Measurements from ENCODE around the gene LCAT.

Gene LCAT

DNA sequence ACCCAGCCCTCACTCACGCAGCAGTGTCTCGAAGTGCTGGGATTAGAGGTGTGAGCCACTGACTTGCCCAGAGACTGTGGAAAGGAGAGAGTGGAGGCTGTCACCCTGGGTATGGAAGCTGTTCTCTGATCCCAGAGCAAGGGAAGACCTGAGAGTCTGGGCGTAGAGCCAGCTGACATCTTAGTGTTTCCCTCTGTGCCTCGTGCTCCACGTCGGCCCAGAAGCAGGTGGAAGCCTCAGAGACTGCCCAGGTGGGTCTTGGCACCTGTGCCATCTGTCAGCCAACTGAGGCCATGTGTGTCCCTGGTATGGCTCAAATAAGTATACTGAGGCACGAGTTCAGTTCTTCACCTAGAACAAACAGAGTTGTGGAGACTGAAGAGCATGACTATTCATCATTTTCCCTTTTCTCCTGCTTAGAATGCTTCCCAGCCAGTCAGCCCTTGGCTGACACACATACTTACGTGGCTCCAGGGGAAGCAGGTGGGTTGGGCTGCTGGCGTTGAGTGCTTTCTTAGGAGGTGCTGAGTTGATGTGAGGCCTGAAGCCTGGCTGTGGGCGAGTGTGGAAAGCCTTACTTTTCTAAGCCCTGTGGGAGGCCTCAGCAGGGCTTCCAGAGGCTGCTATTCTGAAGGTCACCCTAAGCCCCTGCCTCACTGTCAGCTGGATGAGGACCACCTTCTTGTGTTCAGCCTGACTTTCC lies 20.4 kb downstream of the LCAT start:
- Histone ChIP-seq H3K36me3 (ENCODE audit: control insufficient read depth, insufficient read depth, low read length) (peaks cover 22% of the 10 kb centered on the region), H3K4me3 (replicated peaks; ENCODE audit: low read depth, low read length) (no peak overlapping the region), H3K27me3 (replicated peaks; ENCODE audit: control insufficient read depth, insufficient read depth, low read length) (no peaks in the 10 kb centered on the region)
- DNase-seq (ENCODE audit: extremely low read depth, insufficient read length) = no peak
- TF ChIP-seq, protein P1, sequence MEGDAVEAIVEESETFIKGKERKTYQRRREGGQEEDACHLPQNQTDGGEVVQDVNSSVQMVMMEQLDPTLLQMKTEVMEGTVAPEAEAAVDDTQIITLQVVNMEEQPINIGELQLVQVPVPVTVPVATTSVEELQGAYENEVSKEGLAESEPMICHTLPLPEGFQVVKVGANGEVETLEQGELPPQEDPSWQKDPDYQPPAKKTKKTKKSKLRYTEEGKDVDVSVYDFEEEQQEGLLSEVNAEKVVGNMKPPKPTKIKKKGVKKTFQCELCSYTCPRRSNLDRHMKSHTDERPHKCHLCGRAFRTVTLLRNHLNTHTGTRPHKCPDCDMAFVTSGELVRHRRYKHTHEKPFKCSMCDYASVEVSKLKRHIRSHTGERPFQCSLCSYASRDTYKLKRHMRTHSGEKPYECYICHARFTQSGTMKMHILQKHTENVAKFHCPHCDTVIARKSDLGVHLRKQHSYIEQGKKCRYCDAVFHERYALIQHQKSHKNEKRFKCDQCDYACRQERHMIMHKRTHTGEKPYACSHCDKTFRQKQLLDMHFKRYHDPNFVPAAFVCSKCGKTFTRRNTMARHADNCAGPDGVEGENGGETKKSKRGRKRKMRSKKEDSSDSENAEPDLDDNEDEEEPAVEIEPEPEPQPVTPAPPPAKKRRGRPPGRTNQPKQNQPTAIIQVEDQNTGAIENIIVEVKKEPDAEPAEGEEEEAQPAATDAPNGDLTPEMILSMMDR (IDR thresholded peaks at IDR 0.05; ENCODE audit: insufficient read depth, low read length, poor library complexity, severe bottlenecking) = no peak

DNA sequence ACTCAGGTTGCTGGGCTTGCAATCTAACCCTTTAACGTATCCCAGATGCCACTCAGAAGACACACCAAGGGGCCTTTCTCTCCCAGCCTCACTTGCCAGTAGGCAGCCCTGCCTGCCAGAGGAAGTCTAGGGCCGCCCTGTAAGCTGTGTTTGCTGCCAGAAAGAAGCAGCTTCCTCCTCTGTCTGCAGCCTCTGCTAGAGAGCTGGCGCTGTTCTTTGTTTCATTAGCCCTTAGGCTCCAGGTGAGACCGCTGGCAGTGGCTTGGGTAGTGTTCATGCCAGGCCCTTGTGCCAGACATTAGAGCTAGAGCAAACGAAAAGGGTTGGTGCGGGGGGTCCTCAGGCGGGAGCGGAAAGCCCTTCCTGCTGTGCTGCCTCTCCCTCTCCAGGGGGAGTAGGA lies 21.2 kb downstream of the LCAT start:
- DNase-seq (ENCODE audit: extremely low read depth, insufficient read length) = no peak
- TF ChIP-seq, protein P1 (IDR thresholded peaks at IDR 0.05; ENCODE audit: insufficient read depth, low read length, poor library complexity, severe bottlenecking) = no peak
- H3K4me3 ChIP-seq (replicated peaks; ENCODE audit: low read depth, low read length) = no peak overlapping the region
- peaks cover 17% of the 10 kb centered on the region for H3K36me3 ChIP-seq (ENCODE audit: control insufficient read depth, insufficient read depth, low read length)
- no peaks in the 10 kb centered on the region for H3K27me3 ChIP-seq (replicated peaks; ENCODE audit: control insufficient read depth, insufficient read depth, low read length)

DNA sequence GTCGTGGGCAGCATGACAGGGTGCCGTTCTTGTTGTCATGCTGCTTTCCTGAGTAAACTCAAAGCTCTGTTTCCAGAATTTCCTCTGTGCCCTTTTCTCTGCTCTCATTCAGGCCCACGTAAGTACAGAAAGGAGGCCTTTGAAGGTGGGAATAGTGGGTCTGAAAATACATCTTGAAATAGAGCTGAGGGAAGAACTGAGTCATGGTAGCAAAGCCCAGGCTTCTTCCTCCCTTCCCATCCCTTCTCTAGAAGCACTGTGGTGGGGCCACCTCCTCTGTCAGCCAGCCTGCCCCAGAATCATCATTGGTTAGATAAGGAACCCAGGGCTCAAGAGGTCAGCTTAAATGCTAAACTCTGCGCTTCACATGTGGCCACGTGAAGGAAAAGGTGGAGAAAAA lies 21.7 kb downstream of the LCAT start:
- TF ChIP-seq, protein P1 (IDR thresholded peaks at IDR 0.05; ENCODE audit: insufficient read depth, low read length, poor library complexity, severe bottlenecking) = no peak
- Histone ChIP-seq H3K27me3 (replicated peaks; ENCODE audit: control insufficient read depth, insufficient read depth, low read length) (no peaks in the 10 kb centered on the region), H3K4me3 (replicated peaks; ENCODE audit: low read depth, low read length) (no peak overlapping the region), H3K36me3 (ENCODE audit: control insufficient read depth, insufficient read depth, low read length) (peaks cover 13% of the 10 kb centered on the region)
- DNase-seq (ENCODE audit: extremely low read depth, insufficient read length) = no peak

DNA sequence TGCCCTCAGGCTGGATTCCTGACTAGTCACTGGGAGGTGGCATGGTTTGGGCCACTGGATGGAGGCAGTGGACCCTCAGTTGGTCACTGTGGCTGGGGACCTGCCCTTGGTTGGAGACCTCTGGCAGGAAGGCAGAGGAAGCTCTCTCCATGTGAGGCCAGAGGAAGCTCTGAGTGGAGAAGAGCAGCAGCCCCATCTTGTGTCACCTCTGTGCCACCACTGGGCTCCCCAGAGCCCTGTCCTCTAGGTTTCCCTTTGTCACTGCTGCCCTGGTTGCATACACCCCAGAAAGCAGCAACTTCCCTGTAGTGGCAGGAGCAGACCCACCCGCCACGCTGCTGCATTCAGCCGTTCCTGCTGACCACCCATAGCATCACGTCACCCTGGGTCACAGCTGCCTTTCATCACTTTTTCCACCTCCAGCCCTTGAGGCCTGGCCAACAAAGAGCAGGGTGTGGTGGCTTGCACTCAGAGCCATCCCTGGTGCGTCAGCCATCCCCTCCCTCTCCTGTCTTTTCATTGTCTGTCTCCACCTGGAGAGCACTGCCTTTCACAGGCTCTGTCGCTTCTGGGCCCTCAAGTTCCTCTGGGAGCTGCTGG lies 24.2 kb downstream of the LCAT start:
- no peak overlapping the region for H3K4me3 ChIP-seq (replicated peaks; ENCODE audit: low read depth, low read length)
- peaks cover 21% of the 10 kb centered on the region for H3K36me3 ChIP-seq (ENCODE audit: control insufficient read depth, insufficient read depth, low read length)
- no peak for DNase-seq (ENCODE audit: extremely low read depth, insufficient read length)
- H3K27me3 ChIP-seq (replicated peaks; ENCODE audit: control insufficient read depth, insufficient read depth, low read length) = no peaks in the 10 kb centered on the region
- TF ChIP-seq, protein P1 (IDR thresholded peaks at IDR 0.05; ENCODE audit: insufficient read depth, low read length, poor library complexity, severe bottlenecking) = no peak

DNA sequence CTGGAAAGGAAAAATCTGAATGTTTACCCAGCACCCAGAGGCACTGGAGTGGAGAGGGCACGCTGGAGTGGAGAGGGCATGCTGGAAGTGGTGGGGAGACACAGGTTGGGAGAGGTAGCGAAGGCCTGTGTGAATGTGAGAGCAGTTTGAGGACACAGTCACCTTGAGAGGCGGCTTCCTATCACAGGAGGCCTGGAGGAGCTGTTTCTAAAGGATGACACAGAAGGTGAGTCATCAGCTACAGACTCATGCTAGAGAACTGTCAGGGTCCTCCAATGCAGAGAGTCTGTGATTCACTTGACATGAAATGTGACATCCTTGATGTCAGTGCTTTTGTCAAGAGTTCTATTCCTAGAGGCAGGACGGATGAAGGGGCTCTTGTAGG lies 26.1 kb downstream of the LCAT start:
- DNase-seq (ENCODE audit: extremely low read depth, insufficient read length) = no peak
- Histone ChIP-seq H3K36me3 (ENCODE audit: control insufficient read depth, insufficient read depth, low read length) (peaks cover 19% of the 10 kb centered on the region), H3K27me3 (replicated peaks; ENCODE audit: control insufficient read depth, insufficient read depth, low read length) (no peaks in the 10 kb centered on the region), H3K4me3 (replicated peaks; ENCODE audit: low read depth, low read length) (no peak overlapping the region)
- TF ChIP-seq, protein P1 (IDR thresholded peaks at IDR 0.05; ENCODE audit: insufficient read depth, low read length, poor library complexity, severe bottlenecking) = no peak

All from GM06990 (cell line).